GM13976 (cell line): Measurements from ENCODE around the gene SLC26A2.
"Not testable (repeated sequence)": the region's sequence is repeated elsewhere in the genome, so short reads cannot be mapped to it uniquely, and the experiment has no call there.

Source experiments
- DNase-seq: peaks from one replicate; pipeline ENCODE4 v3.0.0; 2012; ENCODE audit warnings: low spot score
- in situ Hi-C: fragments of 300-500 bp; cut with MboI; formaldehyde crosslinking; loops from one replicate; pipeline ENCODE4 v1.12.0; 2022; ENCODE audit warnings: low sequenced_read_pairs, mixed read lengths, inconsistent platforms; ENCODE audit not compliant: unreplicated experiment
- TF ChIP-seq, protein P1 (sequence below): IDR thresholded peaks from 2 replicates; pipeline ENCODE4 v1.5.1; 2012; ENCODE audit warnings: borderline replicate concordance, mild to moderate bottlenecking; ENCODE audit not compliant: insufficient read depth; ENCODE audit errors: extremely low read depth, missing control alignments, control extremely low read depth

Gene SLC26A2

GRCh38 chr5:150022158-150022531 is 61.6 kb downstream of the SLC26A2 start:
- DNase-seq: no peak
- TF ChIP-seq, protein P1, sequence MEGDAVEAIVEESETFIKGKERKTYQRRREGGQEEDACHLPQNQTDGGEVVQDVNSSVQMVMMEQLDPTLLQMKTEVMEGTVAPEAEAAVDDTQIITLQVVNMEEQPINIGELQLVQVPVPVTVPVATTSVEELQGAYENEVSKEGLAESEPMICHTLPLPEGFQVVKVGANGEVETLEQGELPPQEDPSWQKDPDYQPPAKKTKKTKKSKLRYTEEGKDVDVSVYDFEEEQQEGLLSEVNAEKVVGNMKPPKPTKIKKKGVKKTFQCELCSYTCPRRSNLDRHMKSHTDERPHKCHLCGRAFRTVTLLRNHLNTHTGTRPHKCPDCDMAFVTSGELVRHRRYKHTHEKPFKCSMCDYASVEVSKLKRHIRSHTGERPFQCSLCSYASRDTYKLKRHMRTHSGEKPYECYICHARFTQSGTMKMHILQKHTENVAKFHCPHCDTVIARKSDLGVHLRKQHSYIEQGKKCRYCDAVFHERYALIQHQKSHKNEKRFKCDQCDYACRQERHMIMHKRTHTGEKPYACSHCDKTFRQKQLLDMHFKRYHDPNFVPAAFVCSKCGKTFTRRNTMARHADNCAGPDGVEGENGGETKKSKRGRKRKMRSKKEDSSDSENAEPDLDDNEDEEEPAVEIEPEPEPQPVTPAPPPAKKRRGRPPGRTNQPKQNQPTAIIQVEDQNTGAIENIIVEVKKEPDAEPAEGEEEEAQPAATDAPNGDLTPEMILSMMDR: no peak
- in situ Hi-C loops: no loop called here

DNA sequence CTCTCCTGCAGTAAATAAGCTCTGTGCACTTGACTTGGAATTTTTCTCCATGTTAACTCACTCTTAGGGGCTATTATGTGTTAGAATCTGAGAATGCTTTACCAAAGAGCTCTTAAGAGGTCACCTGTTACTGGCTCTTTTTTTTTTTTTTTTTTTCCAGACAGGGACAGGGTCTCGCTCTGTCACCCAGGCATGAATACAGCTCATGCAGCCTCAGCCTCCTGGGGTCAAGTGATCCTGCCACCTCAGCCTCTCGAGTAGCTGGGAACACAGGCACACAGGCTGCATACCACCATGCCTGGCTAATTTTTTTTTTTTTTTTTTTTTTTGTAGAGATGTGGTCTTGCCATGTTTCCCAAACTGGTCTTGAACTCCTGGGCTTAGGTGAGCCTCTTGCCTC is 62.1 kb downstream of the SLC26A2 start:
- in situ Hi-C loops: no loop called here
- DNase-seq: no peak
- TF ChIP-seq, protein P1: no peak

DNA sequence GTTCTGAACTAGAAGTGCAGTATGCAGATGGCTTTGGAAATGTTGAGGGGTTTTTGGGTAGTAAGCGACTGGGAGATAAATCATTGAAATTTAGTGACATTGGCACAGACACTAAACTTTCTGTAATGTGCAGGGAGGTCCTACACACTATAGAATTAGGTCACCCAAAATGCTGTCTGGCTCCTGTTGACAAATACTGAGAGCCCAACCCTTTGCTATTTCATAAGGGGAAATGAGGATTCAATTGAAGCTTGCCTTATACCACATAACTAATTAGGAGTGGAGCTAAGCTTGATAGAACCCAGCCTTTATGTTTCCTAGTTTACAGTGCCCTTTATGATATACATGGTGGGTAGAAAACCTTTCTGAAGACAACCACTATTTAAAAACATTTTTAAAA is 62.6 kb downstream of the SLC26A2 start:
- no peak for DNase-seq
- in situ Hi-C loops: no loop called here
- TF ChIP-seq, protein P1: no peak

GRCh38 chr5:150024346-150024984 is 63.9 kb downstream of the SLC26A2 start:
- in situ Hi-C loops: no loop called here
- no peak for DNase-seq

GRCh38 chr5:150026682-150027172 is 66.2 kb downstream of the SLC26A2 start:
- TF ChIP-seq, protein P1: no peak
- in situ Hi-C loops: no loop called here
- no peak for DNase-seq

More at GRCh38 chr5:150024346-150024984, 63.9 kb downstream of the SLC26A2 start:
- TF ChIP-seq, protein P1: peak; percentile 10

- DNase-seq, in situ Hi-C loops: not testable (repeated sequence)
Observed at GRCh38 chr5:150028047-150028446, 67.5 kb downstream of the SLC26A2 start.

DNA sequence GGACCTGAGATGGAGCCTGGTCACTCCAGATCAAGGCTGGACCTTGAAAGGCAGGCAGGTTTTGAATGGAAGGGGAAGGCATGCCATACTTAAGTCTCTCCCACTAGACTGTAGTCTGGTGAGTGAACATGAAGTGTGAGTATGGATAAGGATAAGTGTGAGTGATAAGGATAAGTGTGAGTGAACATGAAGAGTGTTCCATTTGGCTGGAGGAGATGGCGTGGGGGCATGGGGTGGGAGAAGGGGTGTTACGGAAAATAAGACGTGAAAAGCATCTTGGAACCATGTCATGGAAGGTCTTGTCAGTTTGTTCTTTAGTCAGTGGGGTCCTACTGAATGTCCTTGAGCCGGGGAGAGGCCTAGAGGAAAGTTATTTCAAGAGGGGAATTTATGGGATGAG is 72.8 kb downstream of the SLC26A2 start:
- TF ChIP-seq, protein P1: no peak
- DNase-seq: no peak

More for the DNA sequence above, 72.8 kb downstream of the SLC26A2 start:
- in situ Hi-C loops: no loop called here
